ENCODE results near the gene TEAD1. TPM values are rescaled to one million over a fixed set of nuclear protein-coding genes. Genes with fewer than 3 reads are reported as not detected.

The TEAD1 gene
- total and polyA plus RNA-seq, 2 donors (not counting 3 experiments of a cell fraction or from before 2014, with no cell fraction given), result 15.3 to 49.0 TPM

GRCh38 chr11:12692229-12693075 is 18.2 kb downstream of the TEAD1 start:
- H3K9ac ChIP-seq (replicated peaks; ENCODE audit: extremely low read depth, insufficient read depth, low read length), result peak overlapping the region; percentile 45
- BruUV-seq (replicated peaks), result no TSS peak
- H2AFZ ChIP-seq (ENCODE audit: low read depth, low read length), result no peak overlapping the region
- no peaks in the 10 kb centered on the region for H4K20me1 ChIP-seq (replicated peaks; ENCODE audit: control insufficient read depth, extremely low read depth, insufficient read depth, low read length)
- H3K9me3 ChIP-seq (replicated peaks; ENCODE audit: control insufficient read depth, insufficient read depth, low read length), result no peaks in the 10 kb centered on the region
- POLR2A ChIA-PET, result interaction anchor here (0.6 to 0.8 kb wide), 2 partner anchors 14 to 32 kb away, joined by 3 read pairs; no protein-coding TSS in a partner anchor
- intact Hi-C loops (cut with micrococcal nuclease) (loop anchor here (1.0 to 10.0 kb wide), 13 partner anchors 18 to 718 kb away; partner anchors contain the start of gene TEAD1), dilution Hi-C loops (cut with MboI; ENCODE audit: extremely low pct_ligation_motif_present, low sequenced_read_pairs) (no loop called here)
- CTCF ChIA-PET, result interaction anchor here (1.0 to 3.0 kb wide), 13 partner anchors 10 to 404 kb away, joined by 3 to 14 read pairs (median 5); no protein-coding TSS in a partner anchor
- H3K36me3 ChIP-seq (ENCODE audit: control insufficient read depth in 2 of 2, extremely low read depth in 1 of 2, insufficient read depth in 2 of 2, low read length in 2 of 2), result no peaks in the 10 kb centered on the region
- H3K4me1 ChIP-seq (ENCODE audit: control insufficient read depth, extremely low read depth, insufficient read depth, low read length), result peaks cover 54% of the 10 kb centered on the region
- DNase-seq (ENCODE audit: low read depth, low spot score) (peak; percentile 88), FAIRE-seq (peak; percentile 83)
- peaks cover 66% of the 10 kb centered on the region for H3K79me2 ChIP-seq (ENCODE audit: control insufficient read depth, insufficient read depth, low read length)
- H3K4me2 ChIP-seq (ENCODE audit: insufficient read depth, low read length), result peak overlapping the region; percentile 66
- TF ChIP-seq MYC (IDR thresholded peaks at IDR 0.05; ENCODE audit: low read depth, low read length) (no peak), GATA2 (IDR thresholded peaks at IDR 0.05; ENCODE audit: insufficient read depth, insufficient read length, low read depth, low read length) (peak; percentile 26), POLR2AphosphoS5 (IDR thresholded peaks at IDR 0.05; ENCODE audit: insufficient read depth, low read depth, low read length) (peak; percentile 56), EZH2 (IDR thresholded peaks at IDR 0.05; ENCODE audit: borderline replicate concordance, low read depth, low read length, severe bottlenecking) (no peak), JUN (IDR thresholded peaks at IDR 0.05; ENCODE audit: borderline replicate concordance, insufficient read depth, insufficient read length, low read depth) (peak; percentile 52)
- H3K27me3 ChIP-seq (ENCODE audit: control insufficient read depth in 2 of 2, insufficient read depth in 2 of 2, low read length in 2 of 2), result no peaks in the 10 kb centered on the region
- peak overlapping the region in 1 of 3 experiments; percentile 39 for H3K4me3 ChIP-seq (replicated peaks in 1 of 3; ENCODE audit: insufficient read depth in 1 of 3, low read depth in 1 of 3, low read length in 3 of 3)
- H3K27ac ChIP-seq (ENCODE audit: insufficient read depth, low read depth, low read length), result peak overlapping the region; percentile 95
- no peaks in the 10 kb centered on the region for H3K9me1 ChIP-seq (replicated peaks; ENCODE audit: control insufficient read depth, extremely low read depth, insufficient read depth, low read length)

DNA sequence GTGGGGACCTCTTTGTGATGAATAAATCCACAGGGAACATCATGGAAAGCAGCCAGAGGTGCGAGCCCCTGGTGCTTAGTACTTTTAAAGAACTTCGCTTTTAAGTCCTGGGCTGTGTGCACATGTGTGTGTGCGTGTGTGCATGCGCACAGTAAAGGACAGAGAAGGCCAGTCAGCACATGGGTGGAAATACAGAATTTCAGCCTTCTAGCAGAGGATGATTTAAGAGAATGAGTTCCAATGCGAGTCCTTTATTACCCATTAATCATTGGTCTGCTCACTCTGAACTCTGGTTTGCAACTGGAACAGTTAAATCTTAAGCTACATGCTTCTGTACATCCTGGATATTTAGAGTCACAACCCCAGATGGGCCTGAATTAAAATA is 18.9 kb downstream of the TEAD1 start:
- H3K27ac ChIP-seq (ENCODE audit: insufficient read depth, low read depth, low read length), result peak overlapping the region; percentile 95
- no peaks in the 10 kb centered on the region for H3K27me3 ChIP-seq (ENCODE audit: control insufficient read depth in 2 of 2, insufficient read depth in 2 of 2, low read length in 2 of 2)
- H3K36me3 ChIP-seq (ENCODE audit: control insufficient read depth in 2 of 2, extremely low read depth in 1 of 2, insufficient read depth in 2 of 2, low read length in 2 of 2), result no peaks in the 10 kb centered on the region
- FAIRE-seq (no peak), DNase-seq (ENCODE audit: low read depth, low spot score) (no peak)
- CTCF ChIA-PET, result interaction anchor here (0.8 to 3.0 kb wide), 9 partner anchors 12 to 405 kb away, joined by 3 to 14 read pairs (median 8); no protein-coding TSS in a partner anchor
- peaks cover 61% of the 10 kb centered on the region for H3K79me2 ChIP-seq (ENCODE audit: control insufficient read depth, insufficient read depth, low read length)
- H3K9me1 ChIP-seq (replicated peaks; ENCODE audit: control insufficient read depth, extremely low read depth, insufficient read depth, low read length), result no peaks in the 10 kb centered on the region
- TF ChIP-seq GATA2 (IDR thresholded peaks at IDR 0.05; ENCODE audit: insufficient read depth, insufficient read length, low read depth, low read length) (no peak), MYC (IDR thresholded peaks at IDR 0.05; ENCODE audit: low read depth, low read length) (no peak), EZH2 (IDR thresholded peaks at IDR 0.05; ENCODE audit: borderline replicate concordance, low read depth, low read length, severe bottlenecking) (no peak), POLR2AphosphoS5 (IDR thresholded peaks at IDR 0.05; ENCODE audit: insufficient read depth, low read depth, low read length) (no peak), POLR2A (IDR thresholded peaks at IDR 0.05; ENCODE audit: low read depth, low read length) (no peak), JUN (IDR thresholded peaks at IDR 0.05; ENCODE audit: borderline replicate concordance, insufficient read depth, insufficient read length, low read depth) (no peak), MAX (IDR thresholded peaks at IDR 0.05; ENCODE audit: insufficient read depth, insufficient read length) (no peak), FOS (IDR thresholded peaks at IDR 0.05; ENCODE audit: borderline replicate concordance, insufficient read depth, low read length) (no peak)
- TF ChIP-seq, protein P1, sequence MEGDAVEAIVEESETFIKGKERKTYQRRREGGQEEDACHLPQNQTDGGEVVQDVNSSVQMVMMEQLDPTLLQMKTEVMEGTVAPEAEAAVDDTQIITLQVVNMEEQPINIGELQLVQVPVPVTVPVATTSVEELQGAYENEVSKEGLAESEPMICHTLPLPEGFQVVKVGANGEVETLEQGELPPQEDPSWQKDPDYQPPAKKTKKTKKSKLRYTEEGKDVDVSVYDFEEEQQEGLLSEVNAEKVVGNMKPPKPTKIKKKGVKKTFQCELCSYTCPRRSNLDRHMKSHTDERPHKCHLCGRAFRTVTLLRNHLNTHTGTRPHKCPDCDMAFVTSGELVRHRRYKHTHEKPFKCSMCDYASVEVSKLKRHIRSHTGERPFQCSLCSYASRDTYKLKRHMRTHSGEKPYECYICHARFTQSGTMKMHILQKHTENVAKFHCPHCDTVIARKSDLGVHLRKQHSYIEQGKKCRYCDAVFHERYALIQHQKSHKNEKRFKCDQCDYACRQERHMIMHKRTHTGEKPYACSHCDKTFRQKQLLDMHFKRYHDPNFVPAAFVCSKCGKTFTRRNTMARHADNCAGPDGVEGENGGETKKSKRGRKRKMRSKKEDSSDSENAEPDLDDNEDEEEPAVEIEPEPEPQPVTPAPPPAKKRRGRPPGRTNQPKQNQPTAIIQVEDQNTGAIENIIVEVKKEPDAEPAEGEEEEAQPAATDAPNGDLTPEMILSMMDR (IDR thresholded peaks at IDR 0.05; ENCODE audit: extremely low read depth in 1 of 2, insufficient read depth in 1 of 2, low read depth in 1 of 2, low read length in 2 of 2), result no peak
- dilution Hi-C loops (cut with MboI; ENCODE audit: extremely low pct_ligation_motif_present, low sequenced_read_pairs), result no loop called here
- intact Hi-C loops (cut with micrococcal nuclease), result loop anchor here (1.0 to 10.0 kb wide), 12 partner anchors 19 to 718 kb away; partner anchors contain the start of gene TEAD1
- H3K9me3 ChIP-seq (replicated peaks; ENCODE audit: control insufficient read depth, insufficient read depth, low read length), result no peaks in the 10 kb centered on the region
- TSS peak; percentile 54 for BruUV-seq (replicated peaks)
- no peaks in the 10 kb centered on the region for H4K20me1 ChIP-seq (replicated peaks; ENCODE audit: control insufficient read depth, extremely low read depth, insufficient read depth, low read length)
- peak overlapping the region; percentile 66 for H3K4me2 ChIP-seq (ENCODE audit: insufficient read depth, low read length)
- H3K4me1 ChIP-seq (ENCODE audit: control insufficient read depth, extremely low read depth, insufficient read depth, low read length), result peaks cover 54% of the 10 kb centered on the region
- no peak overlapping the region for H2AFZ ChIP-seq (ENCODE audit: low read depth, low read length)
- POLR2A ChIA-PET, result no interaction called here
- H3K9ac ChIP-seq (replicated peaks; ENCODE audit: extremely low read depth, insufficient read depth, low read length), result peak overlapping the region; percentile 45
- peak overlapping the region in 1 of 3 experiments; percentile 33 for H3K4me3 ChIP-seq (replicated peaks in 1 of 3; ENCODE audit: insufficient read depth in 1 of 3, low read depth in 1 of 3, low read length in 3 of 3)
